GM12878 (cell line): Measurements from ENCODE around the gene ITGBL1. TPM values are rescaled to one million over a fixed set of nuclear protein-coding genes. Genes with fewer than 3 reads are reported as not detected.

ENCODE experiments used
- BCLAF1 ChIP-seq: fragments of 450-650 bp; IDR thresholded peaks from 2 replicates; pipeline ENCODE4 v1.6.1; 2017; ENCODE audit warnings: antibody characterized with exemption, mild to moderate bottlenecking, moderate library complexity
- HSF1 ChIP-seq: fragments of 150-350 bp; IDR thresholded peaks from 2 replicates; pipeline ENCODE4 v1.6.1; 2014; ENCODE audit warnings: mild to moderate bottlenecking, low read depth, low read length
- NR2C1 ChIP-seq: fragments of 450-650 bp; IDR thresholded peaks from 2 replicates; pipeline ENCODE4 v1.6.1; 2017; ENCODE audit warnings: antibody characterized with exemption, mild to moderate bottlenecking, moderate library complexity
- SKIL ChIP-seq: fragments of 450-650 bp; IDR thresholded peaks from 2 replicates; pipeline ENCODE4 v1.6.1; 2017; ENCODE audit warnings: mild to moderate bottlenecking, low read depth, inconsistent platforms; ENCODE audit not compliant: poor library complexity, severe bottlenecking
- YY1 ChIP-seq: IDR thresholded peaks from 2 replicates; pipeline ENCODE4 v1.6.1; 2011; ENCODE audit warnings: low read depth, mild to moderate bottlenecking, low read length
- ZBTB4 ChIP-seq: fragments of 450-650 bp; formaldehyde crosslinking; IDR thresholded peaks from 2 replicates; pipeline ENCODE4 v1.4.0; 2022; ENCODE audit warnings: mild to moderate bottlenecking, moderate library complexity
- ZNF622 ChIP-seq: fragments of 450-650 bp; IDR thresholded peaks from 2 replicates; pipeline ENCODE4 v1.6.1; 2017; ENCODE audit warnings: mild to moderate bottlenecking, inconsistent platforms
- polyA plus RNA-seq, 11 experiments: library from polyadenylated mRNA; depleted of rRNA in 4 of 11; unstranded in 6 of 11; stranded (reverse) in 5 of 11; fragments of >200 nt; fragmentation: Nextera tagmentation in 4 of 11; fragmentation: Illumina TruSeq in 1 of 11; extraction: Ambion mirVana in 4 of 11; extraction: Trizol in 1 of 11; gene quantifications; 1 replicate in 1 of 11; 2 replicates in 10 of 11; pipeline versions ENCODE4 v1.2.1 to v1.2.3, GENCODE V29; 2011 to 2016; ENCODE audit warnings: inconsistent platforms in 2 of 11, missing spikeins in 2 of 11, low read depth in 1 of 11
- total RNA-seq, 4 experiments: library from RNA; depleted of rRNA in 3 of 4; stranded (reverse); fragments of >200 nt in 3 of 4; fragmentation: Illumina TruSeq in 1 of 4; extraction: Trizol in 1 of 4; gene quantifications; 2 replicates each; pipeline versions ENCODE4 v1.2.1 to v1.2.3, GENCODE V29; 2013 to 2021

ITGBL1 gene
- total and polyA plus RNA-seq, 10 of the 15 experiments (the other 5 are each of a cell fraction or from before 2014, with no cell fraction given) = 0.17 to 2.8 (median 0.28) TPM; not detected in 3

- TF ChIP-seq BCLAF1 (no peak), YY1 (no peak), HSF1 (no peak), NR2C1 (no peak), ZBTB4 (CRISPR knock-in tag) (no peak), SKIL (no peak), ZNF622 (no peak)
Observed at GRCh38 chr13:101717353-101717752, 264.9 kb downstream of the ITGBL1 start (continued).
